ENCODE data around the gene CCDC8.

DNA sequence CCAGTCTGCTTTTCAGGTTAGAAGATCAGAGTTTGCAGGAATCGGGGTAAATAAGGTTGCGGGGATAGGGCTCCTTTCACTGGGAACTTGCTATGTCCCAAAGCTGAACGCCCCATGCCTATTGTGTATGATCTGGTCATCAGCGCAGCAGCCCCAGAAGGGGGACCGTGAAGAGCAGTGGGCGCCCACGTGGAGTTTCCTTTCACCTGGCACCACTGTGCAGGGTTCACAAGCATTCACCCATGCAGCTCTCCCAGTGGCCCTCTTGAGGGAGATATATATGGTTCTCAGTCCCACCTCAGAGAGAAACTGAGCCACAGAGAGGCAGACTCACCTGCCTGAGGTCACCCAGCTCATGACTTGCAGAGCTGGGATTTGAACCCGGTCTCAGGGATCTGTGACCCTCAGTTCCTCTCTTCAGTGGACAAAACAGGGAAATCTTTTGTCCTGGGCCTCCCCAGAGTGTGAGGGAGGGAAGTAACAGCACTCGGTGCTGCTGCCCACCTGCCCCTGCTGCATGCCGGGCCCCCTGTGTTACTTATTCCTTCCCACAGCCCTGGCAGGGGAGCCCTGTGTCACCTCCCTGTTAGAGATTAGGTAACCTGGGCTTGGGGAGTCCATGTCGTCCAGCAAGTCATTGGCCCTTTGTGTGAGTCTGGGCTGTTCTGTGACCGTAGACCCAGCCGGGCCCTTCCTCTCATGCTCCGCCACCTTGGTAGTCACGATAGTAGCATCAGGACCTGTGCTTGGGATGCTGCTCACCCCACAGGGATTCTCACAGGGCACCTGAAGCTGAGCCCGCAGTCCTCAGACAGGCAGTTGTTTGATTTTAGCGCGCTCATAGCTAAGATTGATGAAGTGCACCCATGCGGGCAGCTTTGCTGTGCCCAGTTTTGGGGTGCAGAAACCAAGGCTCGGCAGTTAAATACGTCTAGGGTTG is 38.6 kb downstream of the CCDC8 start:
- TF ChIP-seq CTCF (IDR thresholded peaks at IDR 0.05; ENCODE audit: low read depth, low read length) (no peak), POLR2A (IDR thresholded peaks at IDR 0.05; ENCODE audit: extremely low read depth, insufficient read length) (no peak), MYC (IDR thresholded peaks at IDR 0.05; ENCODE audit: low read depth, low read length) (no peak)

All from NB4 (cell line).